ENCODE measurements around the gene SPOCK3. TPM values are rescaled to one million over a fixed set of nuclear protein-coding genes. Genes with fewer than 3 reads are reported as not detected.

SPOCK3 gene
- total and polyA plus RNA-seq, 2 donors (not counting 3 experiments of a cell fraction or from before 2014, with no cell fraction given): 0.10 TPM; not detected in 1

DNA sequence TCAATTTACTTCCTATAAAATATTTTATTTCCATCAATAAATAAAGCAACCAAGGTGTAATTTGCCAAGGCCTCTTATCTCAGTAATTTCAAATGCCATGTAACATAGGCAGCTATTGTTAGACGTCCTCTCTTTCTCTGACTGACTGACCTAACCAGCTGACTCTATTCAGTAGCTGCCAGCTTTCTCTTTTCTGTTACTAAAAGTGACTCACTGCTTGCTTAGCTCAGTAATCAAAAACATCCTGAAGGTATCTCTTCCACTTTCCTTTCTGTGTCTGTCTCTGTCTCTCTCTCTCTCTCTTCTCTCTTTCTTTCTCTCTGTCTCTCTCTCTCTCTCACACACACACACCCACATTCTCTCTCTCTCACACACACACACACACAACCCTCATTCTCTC lies 134.2 kb downstream of the SPOCK3 start:
- Histone ChIP-seq H3K27ac (ENCODE audit: insufficient read depth, low read depth, low read length) (no peak overlapping the region), H4K20me1 (replicated peaks; ENCODE audit: control insufficient read depth, extremely low read depth, insufficient read depth, low read length) (no peaks in the 10 kb centered on the region), H3K9ac (replicated peaks; ENCODE audit: extremely low read depth, insufficient read depth, low read length) (no peak overlapping the region), H3K4me1 (ENCODE audit: control insufficient read depth, extremely low read depth, insufficient read depth, low read length) (no peaks in the 10 kb centered on the region), H3K27me3 (ENCODE audit: control insufficient read depth in 2 of 2, insufficient read depth in 2 of 2, low read length in 2 of 2) (no peaks in the 10 kb centered on the region), H3K79me2 (ENCODE audit: control insufficient read depth, insufficient read depth, low read length) (no peaks in the 10 kb centered on the region), H2AFZ (ENCODE audit: low read depth, low read length) (no peak overlapping the region), H3K9me1 (replicated peaks; ENCODE audit: control insufficient read depth, extremely low read depth, insufficient read depth, low read length) (no peaks in the 10 kb centered on the region), H3K4me3 (replicated peaks in 1 of 3; ENCODE audit: insufficient read depth in 1 of 3, low read depth in 1 of 3, low read length in 3 of 3) (no peak overlapping the region), H3K36me3 (ENCODE audit: control insufficient read depth in 2 of 2, extremely low read depth in 1 of 2, insufficient read depth in 2 of 2, low read length in 2 of 2) (no peaks in the 10 kb centered on the region), H3K4me2 (ENCODE audit: insufficient read depth, low read length) (no peak overlapping the region), H3K9me3 (replicated peaks; ENCODE audit: control insufficient read depth, insufficient read depth, low read length) (no peaks in the 10 kb centered on the region)
- dilution Hi-C loops (cut with MboI; ENCODE audit: extremely low pct_ligation_motif_present, low sequenced_read_pairs): no loop called here
- no peak for TF ChIP-seq POLR2AphosphoS5 (IDR thresholded peaks at IDR 0.05; ENCODE audit: insufficient read depth, low read depth, low read length)
- peak; percentile 10 for TF ChIP-seq JUN (IDR thresholded peaks at IDR 0.05; ENCODE audit: borderline replicate concordance, insufficient read depth, insufficient read length, low read depth)
- peak; percentile 31 for TF ChIP-seq FOS (IDR thresholded peaks at IDR 0.05; ENCODE audit: borderline replicate concordance, insufficient read depth, low read length)
- no TSS peak for BruUV-seq (replicated peaks)
- DNase-seq (ENCODE audit: low read depth, low spot score) (peak; percentile 39), FAIRE-seq (peak; percentile 53)
- ChIA-PET POLR2A (no interaction called here), CTCF (interaction anchor here (1.3 kb wide), 1 partner anchor 26 kb away, joined by 4 read pairs; no protein-coding TSS in a partner anchor)
- intact Hi-C loops (cut with micrococcal nuclease): no loop called here

DNA sequence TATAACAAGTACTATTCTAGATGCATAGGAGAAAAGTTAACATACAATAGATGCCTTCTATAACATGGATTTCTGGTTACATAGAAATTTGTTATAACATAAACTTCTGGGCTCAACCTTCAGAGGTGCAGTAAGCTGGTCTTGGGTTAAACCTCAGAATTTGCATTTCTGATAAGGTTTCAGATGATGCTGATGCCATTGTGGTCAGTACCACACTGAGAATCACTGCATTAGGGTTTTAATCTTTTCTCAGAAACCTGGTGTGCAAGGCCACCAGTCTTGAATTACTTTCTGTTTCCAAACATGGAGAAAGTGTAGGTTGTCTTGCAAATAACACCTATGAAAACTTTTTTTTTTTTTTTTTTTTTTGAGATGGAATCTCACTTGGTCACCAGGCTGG lies 146.2 kb downstream of the SPOCK3 start:
- ChIA-PET POLR2A (no interaction called here), CTCF (no interaction called here)
- dilution Hi-C loops (cut with MboI; ENCODE audit: extremely low pct_ligation_motif_present, low sequenced_read_pairs): no loop called here
- H3K4me2 ChIP-seq (ENCODE audit: insufficient read depth, low read length): no peak overlapping the region
- TF ChIP-seq GATA2 (IDR thresholded peaks at IDR 0.05; ENCODE audit: insufficient read depth, insufficient read length, low read depth, low read length) (no peak), POLR2A (IDR thresholded peaks at IDR 0.05; ENCODE audit: low read depth, low read length) (no peak), POLR2AphosphoS5 (IDR thresholded peaks at IDR 0.05; ENCODE audit: insufficient read depth, low read depth, low read length) (no peak), EZH2 (IDR thresholded peaks at IDR 0.05; ENCODE audit: borderline replicate concordance, low read depth, low read length, severe bottlenecking) (no peak), MYC (IDR thresholded peaks at IDR 0.05; ENCODE audit: low read depth, low read length) (no peak), JUN (IDR thresholded peaks at IDR 0.05; ENCODE audit: borderline replicate concordance, insufficient read depth, insufficient read length, low read depth) (no peak), FOS (IDR thresholded peaks at IDR 0.05; ENCODE audit: borderline replicate concordance, insufficient read depth, low read length) (no peak)
- TF ChIP-seq, protein P1, sequence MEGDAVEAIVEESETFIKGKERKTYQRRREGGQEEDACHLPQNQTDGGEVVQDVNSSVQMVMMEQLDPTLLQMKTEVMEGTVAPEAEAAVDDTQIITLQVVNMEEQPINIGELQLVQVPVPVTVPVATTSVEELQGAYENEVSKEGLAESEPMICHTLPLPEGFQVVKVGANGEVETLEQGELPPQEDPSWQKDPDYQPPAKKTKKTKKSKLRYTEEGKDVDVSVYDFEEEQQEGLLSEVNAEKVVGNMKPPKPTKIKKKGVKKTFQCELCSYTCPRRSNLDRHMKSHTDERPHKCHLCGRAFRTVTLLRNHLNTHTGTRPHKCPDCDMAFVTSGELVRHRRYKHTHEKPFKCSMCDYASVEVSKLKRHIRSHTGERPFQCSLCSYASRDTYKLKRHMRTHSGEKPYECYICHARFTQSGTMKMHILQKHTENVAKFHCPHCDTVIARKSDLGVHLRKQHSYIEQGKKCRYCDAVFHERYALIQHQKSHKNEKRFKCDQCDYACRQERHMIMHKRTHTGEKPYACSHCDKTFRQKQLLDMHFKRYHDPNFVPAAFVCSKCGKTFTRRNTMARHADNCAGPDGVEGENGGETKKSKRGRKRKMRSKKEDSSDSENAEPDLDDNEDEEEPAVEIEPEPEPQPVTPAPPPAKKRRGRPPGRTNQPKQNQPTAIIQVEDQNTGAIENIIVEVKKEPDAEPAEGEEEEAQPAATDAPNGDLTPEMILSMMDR (IDR thresholded peaks at IDR 0.05; ENCODE audit: extremely low read depth in 1 of 2, insufficient read depth in 1 of 2, low read depth in 1 of 2, low read length in 2 of 2): no peak
- TF ChIP-seq, protein P2, sequence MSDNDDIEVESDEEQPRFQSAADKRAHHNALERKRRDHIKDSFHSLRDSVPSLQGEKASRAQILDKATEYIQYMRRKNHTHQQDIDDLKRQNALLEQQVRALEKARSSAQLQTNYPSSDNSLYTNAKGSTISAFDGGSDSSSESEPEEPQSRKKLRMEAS (IDR thresholded peaks at IDR 0.05; ENCODE audit: insufficient read depth, insufficient read length): no peak
- no peaks in the 10 kb centered on the region for H3K27me3 ChIP-seq (ENCODE audit: control insufficient read depth in 2 of 2, insufficient read depth in 2 of 2, low read length in 2 of 2)
- H4K20me1 ChIP-seq (replicated peaks; ENCODE audit: control insufficient read depth, extremely low read depth, insufficient read depth, low read length): no peaks in the 10 kb centered on the region
- no peaks in the 10 kb centered on the region for H3K4me1 ChIP-seq (ENCODE audit: control insufficient read depth, extremely low read depth, insufficient read depth, low read length)
- FAIRE-seq (no peak), DNase-seq (ENCODE audit: low read depth, low spot score) (no peak)
- no peaks in the 10 kb centered on the region for H3K9me1 ChIP-seq (replicated peaks; ENCODE audit: control insufficient read depth, extremely low read depth, insufficient read depth, low read length)
- no TSS peak for BruUV-seq (replicated peaks)
- H3K36me3 ChIP-seq (ENCODE audit: control insufficient read depth in 2 of 2, extremely low read depth in 1 of 2, insufficient read depth in 2 of 2, low read length in 2 of 2): no peaks in the 10 kb centered on the region
- H3K79me2 ChIP-seq (ENCODE audit: control insufficient read depth, insufficient read depth, low read length): no peaks in the 10 kb centered on the region
- no peaks in the 10 kb centered on the region for H3K9me3 ChIP-seq (replicated peaks; ENCODE audit: control insufficient read depth, insufficient read depth, low read length)
- intact Hi-C loops (cut with micrococcal nuclease): no loop called here
- H3K4me3 ChIP-seq (replicated peaks in 1 of 3; ENCODE audit: insufficient read depth in 1 of 3, low read depth in 1 of 3, low read length in 3 of 3): no peak overlapping the region
- H3K9ac ChIP-seq (replicated peaks; ENCODE audit: extremely low read depth, insufficient read depth, low read length): no peak overlapping the region
- H2AFZ ChIP-seq (ENCODE audit: low read depth, low read length): no peak overlapping the region
- no peak overlapping the region for H3K27ac ChIP-seq (ENCODE audit: insufficient read depth, low read depth, low read length)
